HepG2 (cell line): ENCODE data around the gene SIRT7. TPM values are rescaled to one million over a fixed set of nuclear protein-coding genes. Genes with fewer than 3 reads are reported as not detected.

Source experiments
- ARNTL ChIP-seq: sonication (generic); formaldehyde crosslinking; IDR thresholded peaks from 2 replicates; pipeline ENCODE4 v1.4.0; 2020; ENCODE audit warnings: mild to moderate bottlenecking, missing genetic modification reagents
- CREB1 ChIP-seq, 2 experiments: fragments of 450-650 bp in 1 of 2; IDR thresholded peaks; 2 replicates each; pipeline ENCODE4 v1.6.1; 2016 to 2017; ENCODE audit warnings: control low read depth in 1 of 2, mild to moderate bottlenecking in 1 of 2, missing compliant biosample characterization in 1 of 2, missing genetic modification characterization in 1 of 2
- MEF2D ChIP-seq: sonication (generic); formaldehyde crosslinking; IDR thresholded peaks from 2 replicates; pipeline ENCODE4 v1.5.1; 2020; ENCODE audit warnings: mild to moderate bottlenecking, missing genetic modification reagents
- PPARG ChIP-seq: conservative IDR thresholded peaks from 2 replicates; pipeline ENCODE4 v1.6.1; 2016; ENCODE audit warnings: missing biosample characterization, missing genetic modification reagents
- ZNF256 ChIP-seq: sonication (generic); formaldehyde crosslinking; conservative IDR thresholded peaks from 2 replicates; pipeline ENCODE4 v1.4.0; 2020; ENCODE audit warnings: missing genetic modification reagents
- ZNF318 ChIP-seq: sonication (generic); formaldehyde crosslinking; IDR thresholded peaks from 2 replicates; pipeline ENCODE4 v1.4.0; 2020; ENCODE audit warnings: mild to moderate bottlenecking, missing genetic modification reagents
- ZNF558 ChIP-seq: sonication (generic); formaldehyde crosslinking; IDR thresholded peaks from 2 replicates; pipeline ENCODE4 v1.9.0; 2022; ENCODE audit warnings: mild to moderate bottlenecking, missing genetic modification reagents, borderline replicate concordance
- polyA plus RNA-seq, 8 experiments: library from polyadenylated mRNA; depleted of rRNA in 3 of 8; stranded (reverse) in 7 of 8; unstranded in 1 of 8; fragments of >200 nt; fragmentation: Illumina TruSeq in 4 of 8; extraction: Trizol in 4 of 8; gene quantifications; 2 replicates each; pipeline versions ENCODE4 v1.2.1 to v1.2.3, GENCODE V29; 2011 to 2016; ENCODE audit warnings: low read depth in 4 of 8, missing spikeins in 1 of 8, mixed read lengths in 1 of 8; ENCODE audit not compliant: insufficient read depth in 1 of 8
- total RNA-seq, 5 experiments: library from RNA; depleted of rRNA; stranded (reverse); fragments of >200 nt; fragmentation: Illumina TruSeq; extraction: Trizol; gene quantifications; 2 replicates each; pipeline ENCODE4 v1.2.3, GENCODE V29; 2016; ENCODE audit warnings: low read depth in 1 of 5
- TF ChIP-seq, protein P1 (sequence below), 2 experiments: fragments of 450-650 bp in 1 of 2; sonication (generic) in 1 of 2; formaldehyde crosslinking in 1 of 2; IDR thresholded peaks; 2 replicates each; pipeline versions ENCODE4 v1.6.1 to v1.8.0; 2016 to 2022; ENCODE audit warnings: antibody characterized with exemption in 1 of 2, mild to moderate bottlenecking in 1 of 2, missing genetic modification reagents in 1 of 2

The SIRT7 gene
- total and polyA plus RNA-seq, 2 of the 13 experiments (the other 11 are each of a cell fraction or from before 2014, with no cell fraction given): 8.3 to 24.8 TPM

DNA sequence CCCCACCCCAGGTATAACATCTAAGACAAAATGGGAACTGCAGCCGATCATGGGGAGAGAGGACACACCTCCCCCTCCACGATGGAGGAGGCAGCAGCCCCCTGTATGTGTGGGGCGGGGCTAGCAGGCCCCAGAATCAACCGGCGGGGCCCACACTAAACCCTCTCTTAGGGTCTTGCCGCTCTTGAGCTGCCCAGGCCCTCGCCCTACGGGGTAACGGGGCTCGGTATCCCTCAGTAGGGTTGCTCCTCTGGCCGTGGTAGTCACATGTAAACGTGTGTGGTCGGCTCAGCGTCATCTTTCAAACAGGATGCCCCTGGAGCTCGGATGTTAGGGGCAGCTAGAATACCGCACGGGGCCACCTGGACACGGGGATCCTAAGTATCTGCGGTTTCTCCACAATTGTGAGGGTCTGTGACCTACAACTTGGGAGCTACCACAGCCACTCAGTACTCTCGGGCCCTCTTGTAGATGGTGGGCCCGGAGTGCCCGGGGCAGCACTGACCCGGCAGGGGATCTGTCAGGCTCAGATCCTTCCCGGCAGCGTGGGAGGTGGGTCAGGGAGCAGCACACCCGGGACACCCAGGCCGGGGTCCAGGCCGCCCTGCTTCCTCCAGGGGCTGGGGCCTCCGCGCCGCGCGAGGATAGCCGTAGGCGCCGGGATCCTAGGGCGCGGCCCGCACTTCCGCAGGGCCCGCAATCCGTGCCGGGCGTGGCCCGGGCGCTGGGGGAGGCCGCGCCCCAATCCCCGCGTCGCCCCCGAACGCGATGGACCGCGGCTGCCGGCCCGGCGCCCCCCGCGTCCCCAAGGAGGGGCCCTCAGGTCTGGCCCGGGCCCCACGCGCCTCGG, 47.6 kb downstream of the SIRT7 start (continued):
- TF ChIP-seq, protein P1, sequence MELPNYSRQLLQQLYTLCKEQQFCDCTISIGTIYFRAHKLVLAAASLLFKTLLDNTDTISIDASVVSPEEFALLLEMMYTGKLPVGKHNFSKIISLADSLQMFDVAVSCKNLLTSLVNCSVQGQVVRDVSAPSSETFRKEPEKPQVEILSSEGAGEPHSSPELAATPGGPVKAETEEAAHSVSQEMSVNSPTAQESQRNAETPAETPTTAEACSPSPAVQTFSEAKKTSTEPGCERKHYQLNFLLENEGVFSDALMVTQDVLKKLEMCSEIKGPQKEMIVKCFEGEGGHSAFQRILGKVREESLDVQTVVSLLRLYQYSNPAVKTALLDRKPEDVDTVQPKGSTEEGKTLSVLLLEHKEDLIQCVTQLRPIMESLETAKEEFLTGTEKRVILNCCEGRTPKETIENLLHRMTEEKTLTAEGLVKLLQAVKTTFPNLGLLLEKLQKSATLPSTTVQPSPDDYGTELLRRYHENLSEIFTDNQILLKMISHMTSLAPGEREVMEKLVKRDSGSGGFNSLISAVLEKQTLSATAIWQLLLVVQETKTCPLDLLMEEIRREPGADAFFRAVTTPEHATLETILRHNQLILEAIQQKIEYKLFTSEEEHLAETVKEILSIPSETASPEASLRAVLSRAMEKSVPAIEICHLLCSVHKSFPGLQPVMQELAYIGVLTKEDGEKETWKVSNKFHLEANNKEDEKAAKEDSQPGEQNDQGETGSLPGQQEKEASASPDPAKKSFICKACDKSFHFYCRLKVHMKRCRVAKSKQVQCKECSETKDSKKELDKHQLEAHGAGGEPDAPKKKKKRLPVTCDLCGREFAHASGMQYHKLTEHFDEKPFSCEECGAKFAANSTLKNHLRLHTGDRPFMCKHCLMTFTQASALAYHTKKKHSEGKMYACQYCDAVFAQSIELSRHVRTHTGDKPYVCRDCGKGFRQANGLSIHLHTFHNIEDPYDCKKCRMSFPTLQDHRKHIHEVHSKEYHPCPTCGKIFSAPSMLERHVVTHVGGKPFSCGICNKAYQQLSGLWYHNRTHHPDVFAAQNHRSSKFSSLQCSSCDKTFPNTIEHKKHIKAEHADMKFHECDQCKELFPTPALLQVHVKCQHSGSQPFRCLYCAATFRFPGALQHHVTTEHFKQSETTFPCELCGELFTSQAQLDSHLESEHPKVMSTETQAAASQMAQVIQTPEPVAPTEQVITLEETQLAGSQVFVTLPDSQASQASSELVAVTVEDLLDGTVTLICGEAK (IDR thresholded peaks at IDR 0.05): no peak
- TF ChIP-seq, protein P1 (CRISPR knock-in tag; IDR thresholded peaks at IDR 0.05): peak; percentile 7; the same call in 1 of the 2 replicates
- TF ChIP-seq ZNF256 (0 out of 2 replicates have a peak, but pooled peaks have one; percentile 51), ARNTL (peak; percentile 57; the same call in 1 of the 2 replicates), ZNF318 (CRISPR knock-in tag) (0 out of 2 replicates have a peak, but pooled peaks have one; percentile 8), MEF2D (CRISPR knock-in tag) (0 out of 2 replicates have a peak, but pooled peaks have one; percentile 40), ZNF558 (CRISPR knock-in tag) (peak; percentile 66; the same call in 1 of the 2 replicates), CREB1 (IDR thresholded peaks at IDR 0.05) (no peak), CREB1 (CRISPR knock-in tag; IDR thresholded peaks at IDR 0.05) (no peak), PPARG (CRISPR knock-in tag) (0 out of 2 replicates have a peak, but pooled peaks have one; percentile 8)
